NOMO-1 treated with DMSO at 0.1 percent for 48 hours (cell line): ENCODE results near the gene CLEC4G.
"Not testable (repeated sequence)": the region's sequence is repeated elsewhere in the genome, so short reads cannot be mapped to it uniquely, and the experiment has no call there.

Experiments used
- DNase-seq: peaks from one replicate; lab custom pipeline; 2025; ENCODE audit not compliant: unreplicated experiment; lab: John Stamatoyannopoulos, UW

CLEC4G gene

GRCh38 chr19:7732045-7732444, at the start of gene CLEC4G:
Gene CLEC4G, minus strand, starts transcription at chr19:7732110. Its CDS starts 8 bp downstream, at chr19:7732102.
- no peak for DNase-seq

GRCh38 chr19:7781157-7781556, 49.2 kb upstream of the CLEC4G start:
- no peak for DNase-seq

GRCh38 chr19:7779631-7780486, 47.9 kb upstream of the CLEC4G start:
- no peak for DNase-seq

GRCh38 chr19:7778081-7778480, 46.2 kb upstream of the CLEC4G start:
- peak; percentile 60 for DNase-seq

- no peak for DNase-seq
Measured at GRCh38 chr19:7775761-7776160, 43.9 kb upstream of the CLEC4G start.

GRCh38 chr19:7773841-7774240, 41.9 kb upstream of the CLEC4G start:
- no peak for DNase-seq

GRCh38 chr19:7772752-7773291, 40.9 kb upstream of the CLEC4G start:
- peak; percentile 99 for DNase-seq

GRCh38 chr19:7771072-7771471, 39.2 kb upstream of the CLEC4G start:
- no peak for DNase-seq

GRCh38 chr19:7769171-7769570, 37.3 kb upstream of the CLEC4G start:
- no peak for DNase-seq

GRCh38 chr19:7767487-7767886, 35.6 kb upstream of the CLEC4G start:
- DNase-seq: no peak

- DNase-seq: no peak
Measured at GRCh38 chr19:7766535-7766934, 34.6 kb upstream of the CLEC4G start.

GRCh38 chr19:7765043-7765442, 33.1 kb upstream of the CLEC4G start:
- DNase-seq: not testable (repeated sequence)

- DNase-seq: not testable (repeated sequence)
Measured at GRCh38 chr19:7764157-7764556, 32.2 kb upstream of the CLEC4G start.

GRCh38 chr19:7763696-7764095, 31.8 kb upstream of the CLEC4G start:
- DNase-seq: no peak

GRCh38 chr19:7762719-7763293, 30.9 kb upstream of the CLEC4G start, which contains the start of gene CLEC4M:
Gene CLEC4M, plus strand, starts transcription at chr19:7763243. Its CDS starts 24 bp downstream, at chr19:7763267.
- no peak for DNase-seq

GRCh38 chr19:7759156-7759555, 27.2 kb upstream of the CLEC4G start:
- no peak for DNase-seq

GRCh38 chr19:7757358-7757757, 25.4 kb upstream of the CLEC4G start:
- DNase-seq: no peak

GRCh38 chr19:7756258-7756657, 24.3 kb upstream of the CLEC4G start:
- DNase-seq: no peak

GRCh38 chr19:7751157-7751783, 19.4 kb upstream of the CLEC4G start:
- no peak for DNase-seq

- DNase-seq: peak; percentile 6
Measured at GRCh38 chr19:7748756-7749155, 16.8 kb upstream of the CLEC4G start.

- no peak for DNase-seq
Measured at GRCh38 chr19:7748171-7748570, 16.3 kb upstream of the CLEC4G start.
